K562 (cell line): Measurements from ENCODE around the gene HOGA1.

ENCODE experiments used
- CTCF ChIP-seq, 3 experiments: IDR thresholded peaks in 2 of 3; conservative IDR thresholded peaks in 1 of 3; 2 replicates each; pipeline ENCODE4 v1.5.1; 2011 to 2012; ENCODE audit warnings: low read length in 3 of 3, mild to moderate bottlenecking in 3 of 3, control low read depth in 2 of 3, improper control_type of control experiment in 1 of 3, inconsistent platforms in 1 of 3, low read depth in 1 of 3, mixed read lengths in 1 of 3, moderate library complexity in 1 of 3; ENCODE audit not compliant: insufficient read depth in 2 of 3
- HMGXB4 ChIP-seq: sonication (generic); formaldehyde crosslinking; IDR thresholded peaks from 2 replicates; pipeline ENCODE4 v1.8.1; 2023; ENCODE audit warnings: mild to moderate bottlenecking, missing genetic modification reagents
- PCBP2 ChIP-seq: fragments of 200-400 bp; formaldehyde crosslinking; IDR thresholded peaks from 2 replicates; pipeline ENCODE4 v1.6.1; 2018; ENCODE audit warnings: low read length, low read depth, mild to moderate bottlenecking, moderate library complexity; ENCODE audit not compliant: poor library complexity, severe bottlenecking

- no peak for TF ChIP-seq CTCF (IDR thresholded peaks at IDR 0.05 in 2 of 3, conservative IDR thresholded peaks at IDR 0.05 in 1 of 3; ENCODE audit: insufficient read depth in 2 of 3, low read depth in 1 of 3, low read length in 3 of 3)
- TF ChIP-seq HMGXB4 (CRISPR knock-in tag) = no peak
- no peak for TF ChIP-seq PCBP2
These were observed 24.9 kb downstream of the HOGA1 start for GRCh38 chr10:97608991-97609561.
